Measurements from ENCODE around the gene ADGRG1.

The ADGRG1 gene

DNA sequence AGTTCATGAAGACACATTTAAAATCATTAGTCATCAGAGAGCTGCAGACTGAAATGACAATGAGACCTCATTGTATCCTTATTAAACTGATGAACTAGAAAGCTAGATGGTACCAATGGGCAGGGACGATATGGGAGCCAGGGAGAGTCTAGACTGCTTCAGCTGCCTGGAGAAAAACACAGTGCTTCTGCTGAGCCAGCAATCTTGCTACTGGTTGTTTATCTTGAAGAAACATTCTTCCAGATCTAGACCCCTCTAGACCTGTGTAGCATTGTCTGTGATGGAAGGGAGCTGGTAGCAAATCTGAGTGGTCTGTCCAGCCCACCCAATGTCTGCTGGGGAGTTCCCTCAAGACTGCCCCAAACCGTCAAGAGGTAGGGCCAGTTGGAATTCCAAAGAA, 64.2 kb downstream of the ADGRG1 start:
- Histone ChIP-seq H3K9me3 (replicated peaks in 1 of 11) (no peaks in the 10 kb centered on the region), H4K20me1 (no peaks in the 10 kb centered on the region), H3K9ac (peak overlapping the region in 8 of 11 experiments; percentile 3 to 90 (median 26); a peak in 9 of 22 replicates), H3K27me3 (no peaks in the 10 kb centered on the region), H3K4me1 (peaks cover 67 to 90% (median 87%) of the 10 kb centered on the region in 10 experiments), H3K36me3 (no peaks in the 10 kb centered on the region), H3K27ac (peak overlapping the region in 10 of 11 experiments; percentile 19 to 100 (median 99); a peak in 19 of 22 replicates), H3K4me3 (no peak overlapping the region), H3K4me2 (peak overlapping the region; percentile 1 to 97 (median 90); a peak in 19 of 22 replicates)
- TF ChIP-seq Cebpa-rat (IDR thresholded peaks at IDR 0.05) = no peak

DNA sequence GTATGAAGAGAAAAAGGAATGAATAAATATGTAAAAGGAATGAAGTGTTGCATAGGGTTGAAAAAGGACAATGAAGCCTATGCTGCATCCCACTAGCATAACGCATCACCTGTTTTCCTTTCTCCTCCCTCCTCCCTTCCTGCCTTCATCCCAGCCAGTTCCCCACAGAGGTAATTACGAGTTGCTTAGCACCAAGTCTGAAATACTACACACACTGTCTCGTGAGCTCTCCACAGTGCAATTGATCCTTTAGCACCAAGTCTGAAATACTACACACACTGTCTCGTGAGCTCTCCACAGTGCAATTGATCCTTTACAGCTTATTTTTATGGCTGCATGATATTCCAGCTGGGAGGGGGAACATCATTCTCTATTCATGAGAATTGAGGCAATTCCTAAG, 65.1 kb downstream of the ADGRG1 start:
- H3K9me3 ChIP-seq (replicated peaks in 1 of 11) = no peaks in the 10 kb centered on the region
- no peak overlapping the region for H3K4me3 ChIP-seq
- H3K4me2 ChIP-seq = peak overlapping the region in 8 of 11 experiments; percentile 18 to 97 (median 92); a peak in 12 of 22 replicates
- no peaks in the 10 kb centered on the region for H3K27me3 ChIP-seq
- no peaks in the 10 kb centered on the region for H4K20me1 ChIP-seq
- H3K9ac ChIP-seq = peak overlapping the region in 1 of 11 experiments; percentile 77; a peak in 2 of 22 replicates
- peak overlapping the region in 9 of 11 experiments; percentile 96 to 100 (median 99); a peak in 18 of 22 replicates for H3K27ac ChIP-seq
- H3K4me1 ChIP-seq = peaks cover 58 to 81% (median 78%) of the 10 kb centered on the region in 10 experiments
- no peaks in the 10 kb centered on the region for H3K36me3 ChIP-seq
- no peak for TF ChIP-seq Cebpa-rat (IDR thresholded peaks at IDR 0.05)

DNA sequence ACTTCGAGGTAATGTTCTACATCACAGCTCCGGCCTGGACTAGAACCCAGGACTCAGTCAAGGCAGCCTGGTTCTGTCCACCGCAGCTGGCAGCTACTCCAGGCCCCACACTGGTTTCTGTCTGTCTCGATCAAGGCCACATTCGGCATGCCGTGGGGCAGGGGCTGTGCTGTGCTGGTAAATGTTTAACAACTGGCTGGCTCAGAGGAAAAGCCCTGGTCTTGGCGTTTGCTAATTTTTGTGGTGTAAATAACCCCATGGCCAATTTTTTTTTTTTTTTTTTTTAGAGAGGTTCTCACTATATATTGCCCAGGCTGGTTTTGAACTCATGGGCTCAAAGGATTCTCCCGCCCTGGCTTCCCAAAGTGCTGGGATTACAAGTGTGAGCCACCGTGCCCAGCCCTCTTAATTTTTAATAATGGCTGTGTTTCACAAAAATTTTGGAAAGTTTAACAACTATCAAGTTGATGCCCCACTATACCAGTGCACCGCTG, 65.8 kb downstream of the ADGRG1 start:
- Histone ChIP-seq H3K27ac (peak overlapping the region; percentile 67 to 100 (median 99); a peak in 21 of 22 replicates), H3K4me1 (peaks cover 51 to 74% (median 71%) of the 10 kb centered on the region in 10 experiments), H3K4me2 (peak overlapping the region; percentile 65 to 97 (median 91); a peak in 20 of 22 replicates), H4K20me1 (no peaks in the 10 kb centered on the region), H3K9ac (peak overlapping the region in 10 of 11 experiments; percentile 66 to 89 (median 76); a peak in 18 of 22 replicates), H3K27me3 (no peaks in the 10 kb centered on the region), H3K4me3 (peak overlapping the region; percentile 39 to 68 (median 55); a peak in 11 of 20 replicates), H3K9me3 (replicated peaks in 1 of 11) (no peaks in the 10 kb centered on the region), H3K36me3 (no peaks in the 10 kb centered on the region)
- TF ChIP-seq Cebpa-rat (IDR thresholded peaks at IDR 0.05) = no peak

DNA sequence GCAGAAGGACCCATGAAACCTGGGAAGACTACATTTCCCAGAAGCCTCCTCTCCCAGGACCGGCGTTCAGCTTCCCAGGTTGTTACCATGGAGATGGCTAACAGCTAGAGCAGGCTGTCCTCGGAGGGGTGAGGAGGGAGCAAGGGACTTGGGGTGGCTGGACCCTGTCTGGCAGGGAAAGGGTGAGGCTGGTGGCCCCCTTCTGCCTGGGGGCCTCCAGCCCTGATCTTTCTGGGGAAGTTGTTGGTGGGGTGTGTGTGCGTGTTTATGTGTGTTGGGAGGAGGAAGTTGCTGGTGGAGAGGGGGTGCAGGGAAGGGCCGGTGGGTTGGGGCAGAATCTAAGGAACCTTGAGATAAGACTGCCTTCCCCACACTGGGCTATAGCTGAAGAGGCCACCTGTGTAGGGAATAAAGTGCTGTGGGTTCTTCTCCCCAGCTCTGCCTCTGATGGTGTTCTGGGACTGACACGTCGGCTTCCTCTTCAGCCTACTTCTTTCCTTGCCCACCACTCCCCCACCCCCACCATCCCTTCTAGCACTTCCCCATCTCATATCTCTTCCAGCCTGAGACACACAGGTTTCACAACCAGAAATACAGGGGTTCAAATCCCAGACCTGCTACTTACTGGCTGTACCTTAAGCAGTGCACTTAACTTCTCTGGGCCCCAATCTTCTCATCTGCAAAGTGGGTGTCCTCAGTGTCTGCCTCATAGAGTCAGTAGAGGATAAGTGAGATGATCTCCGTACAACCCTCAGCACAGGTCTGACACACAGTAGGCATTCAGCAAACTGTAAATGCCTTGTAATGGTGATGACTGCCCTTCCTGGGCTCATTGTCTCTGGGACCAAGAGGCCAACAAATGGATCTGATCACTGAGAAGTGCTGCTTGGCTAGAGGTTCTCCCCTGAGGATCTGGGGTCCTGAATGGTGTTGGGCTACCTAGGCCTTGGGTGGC, 66.6 kb downstream of the ADGRG1 start, which contains the start of gene DRC7:
Gene DRC7 (plus strand): TSS at position 82 of the 955 bp plus-strand sequence. CDS start 3,144 bp downstream, outside the sequence.
- H3K36me3 ChIP-seq = no peaks in the 10 kb centered on the region
- TF ChIP-seq Cebpa-rat (IDR thresholded peaks at IDR 0.05) = no peak
- H4K20me1 ChIP-seq = no peaks in the 10 kb centered on the region
- H3K4me3 ChIP-seq = peak within 1 kb of the TSS; percentile 39 to 68 (median 55); a peak in 19 of 20 replicates
- no peaks in the 10 kb centered on the region for H3K9me3 ChIP-seq (replicated peaks in 1 of 11)
- H3K4me1 ChIP-seq = peaks cover 48 to 69% (median 66%) of the 10 kb centered on the region in 10 experiments
- H3K4me2 ChIP-seq = peak within 1 kb of the TSS; percentile 65 to 97 (median 91)
- H3K27me3 ChIP-seq = no peaks in the 10 kb centered on the region
- H3K9ac ChIP-seq = peak within 1 kb of the TSS; percentile 66 to 89 (median 76)
- H3K27ac ChIP-seq = peak within 1 kb of the TSS; percentile 67 to 100 (median 99); a peak in 21 of 22 replicates

DNA sequence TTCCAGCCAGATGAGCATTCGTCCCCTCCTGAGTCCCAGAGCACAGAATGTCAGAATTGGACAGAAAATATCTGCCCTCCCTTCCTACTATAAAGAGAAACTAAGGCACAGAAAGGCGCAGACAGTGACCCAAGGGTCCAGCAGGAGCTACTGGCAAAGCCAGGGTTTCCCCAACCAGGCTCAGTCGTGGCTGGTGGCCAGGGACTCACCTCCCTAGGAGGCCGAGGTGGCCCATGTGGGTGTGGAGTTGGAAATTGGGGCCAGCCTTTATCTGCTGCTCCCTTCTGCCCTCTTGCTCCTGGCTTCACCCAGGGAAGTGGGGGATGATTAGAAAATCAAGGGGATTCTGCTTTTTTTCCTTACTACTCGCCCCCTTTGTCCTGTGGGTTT, 67.2 kb downstream of the ADGRG1 start:
- peaks cover 41 to 62% (median 60%) of the 10 kb centered on the region in 10 experiments for H3K4me1 ChIP-seq
- H3K27ac ChIP-seq = peak overlapping the region; percentile 26 to 100 (median 99); a peak in 21 of 22 replicates
- no peaks in the 10 kb centered on the region for H4K20me1 ChIP-seq
- H3K9ac ChIP-seq = peak overlapping the region in 8 of 11 experiments; percentile 66 to 89 (median 76); a peak in 13 of 22 replicates
- H3K9me3 ChIP-seq (replicated peaks in 1 of 11) = no peaks in the 10 kb centered on the region
- H3K4me3 ChIP-seq = peak overlapping the region in 2 of 10 experiments; percentile 58 to 60; a peak in 1 of 20 replicates
- no peaks in the 10 kb centered on the region for H3K27me3 ChIP-seq
- H3K36me3 ChIP-seq = no peaks in the 10 kb centered on the region
- no peak for TF ChIP-seq Cebpa-rat (IDR thresholded peaks at IDR 0.05)
- peak overlapping the region; percentile 65 to 97 (median 91) for H3K4me2 ChIP-seq

DNA sequence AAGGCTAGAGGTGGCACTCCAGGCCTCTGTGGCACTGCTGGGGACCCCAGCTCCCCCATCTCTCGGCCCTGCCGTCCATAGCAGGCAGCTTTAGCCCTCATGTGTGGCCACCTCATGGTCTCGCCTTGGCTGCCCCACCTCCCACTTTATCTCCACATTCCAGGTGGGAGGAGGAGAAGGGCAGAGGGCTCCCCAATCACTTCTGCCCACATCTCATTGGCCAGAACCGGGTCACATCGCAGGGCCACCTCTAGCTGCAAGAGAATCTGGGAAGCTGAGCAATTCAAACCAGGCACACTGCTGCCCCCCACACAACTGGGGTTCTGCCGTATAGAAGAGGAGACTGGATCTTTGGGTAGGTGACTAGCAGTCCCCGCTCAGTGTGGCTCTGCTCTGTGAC, 67.8 kb downstream of the ADGRG1 start:
- 0 out of 22 replicates have a peak overlapping the region, but pooled peaks of 1 of the 11 experiments have one; percentile 71 for H3K9ac ChIP-seq
- no peaks in the 10 kb centered on the region for H3K9me3 ChIP-seq (replicated peaks in 1 of 11)
- no peak for TF ChIP-seq Cebpa-rat (IDR thresholded peaks at IDR 0.05)
- H3K27me3 ChIP-seq = no peaks in the 10 kb centered on the region
- H4K20me1 ChIP-seq = no peaks in the 10 kb centered on the region
- peaks cover 36 to 59% (median 54%) of the 10 kb centered on the region in 10 experiments for H3K4me1 ChIP-seq
- no peaks in the 10 kb centered on the region for H3K36me3 ChIP-seq
- peak overlapping the region in 8 of 11 experiments; percentile 8 to 97 (median 90); a peak in 14 of 22 replicates for H3K4me2 ChIP-seq
- no peak overlapping the region for H3K4me3 ChIP-seq
- peak overlapping the region in 9 of 11 experiments; percentile 96 to 100 (median 99); a peak in 18 of 22 replicates for H3K27ac ChIP-seq

DNA sequence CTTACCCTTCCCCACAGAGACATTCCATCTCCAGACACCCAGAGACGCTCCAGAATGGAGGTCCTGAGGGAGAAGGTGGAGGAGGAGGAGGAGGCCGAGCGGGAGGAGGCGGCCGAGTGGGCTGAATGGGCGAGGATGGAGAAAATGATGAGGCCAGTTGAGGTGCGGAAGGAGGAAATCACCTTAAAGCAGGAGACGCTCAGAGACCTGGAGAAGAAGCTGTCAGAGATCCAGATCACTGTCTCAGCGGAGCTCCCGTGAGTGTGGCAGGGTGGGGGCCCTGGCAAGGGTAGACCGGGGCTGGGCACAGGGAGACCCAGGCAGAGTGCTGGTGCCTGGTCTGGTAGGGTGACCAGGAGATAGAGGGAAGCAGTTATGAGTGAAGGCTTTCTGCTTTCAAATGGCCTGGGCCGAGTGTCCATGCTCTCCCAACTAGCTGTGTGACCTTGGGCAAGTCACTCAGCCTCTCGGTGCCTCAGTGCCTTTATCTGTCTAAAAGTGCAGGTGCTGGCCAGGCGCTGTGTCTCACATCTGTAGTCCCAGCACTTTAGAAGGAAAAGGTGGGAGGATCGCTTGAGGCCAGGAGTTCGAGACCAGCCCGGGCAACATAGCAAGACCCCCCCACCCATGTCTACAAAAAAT, 69.6 kb downstream of the ADGRG1 start:
- no peak overlapping the region for H3K9ac ChIP-seq
- H3K4me1 ChIP-seq = peaks cover 22 to 48% (median 37%) of the 10 kb centered on the region in 10 experiments
- H3K36me3 ChIP-seq = no peaks in the 10 kb centered on the region
- peak overlapping the region in 5 of 11 experiments; percentile 12 to 47 (median 25); a peak in 5 of 22 replicates for H3K27ac ChIP-seq
- H3K4me2 ChIP-seq = no peak overlapping the region
- no peaks in the 10 kb centered on the region for H3K9me3 ChIP-seq (replicated peaks in 1 of 11)
- H4K20me1 ChIP-seq = no peaks in the 10 kb centered on the region
- H3K27me3 ChIP-seq = no peaks in the 10 kb centered on the region
- H3K4me3 ChIP-seq = no peak overlapping the region
- TF ChIP-seq Cebpa-rat (IDR thresholded peaks at IDR 0.05) = no peak

DNA sequence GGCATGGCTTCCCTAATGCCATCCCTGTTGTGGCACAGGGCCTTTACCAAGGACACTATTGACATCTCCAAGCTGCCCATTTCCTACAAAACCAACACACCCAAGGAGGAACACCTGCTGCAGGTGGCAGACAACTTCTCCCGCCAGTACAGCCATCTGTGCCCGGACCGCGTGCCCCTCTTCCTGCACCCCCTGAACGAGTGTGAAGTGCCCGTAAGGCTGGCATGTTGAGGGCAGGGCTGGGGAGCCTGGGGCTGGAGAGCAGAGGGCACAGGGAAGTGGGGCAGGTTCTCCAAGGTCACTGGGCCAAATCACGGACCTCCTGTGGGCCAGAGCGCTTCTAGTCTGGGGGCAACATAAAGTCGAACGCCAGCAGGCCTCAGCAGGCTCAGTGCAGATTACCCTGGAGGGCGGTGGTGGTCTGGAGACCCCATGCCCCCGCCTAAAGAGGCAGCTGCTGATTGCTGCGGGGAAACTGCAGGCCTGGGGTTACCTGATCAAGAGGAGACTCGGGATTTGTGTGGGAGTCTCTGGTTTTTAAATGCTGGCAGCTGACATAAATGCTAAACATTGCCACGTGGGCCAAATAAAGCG, 70.5 kb downstream of the ADGRG1 start:
- Histone ChIP-seq H3K4me1 (peaks cover 16 to 39% (median 28%) of the 10 kb centered on the region in 10 experiments), H3K36me3 (no peaks in the 10 kb centered on the region), H3K27ac (peak overlapping the region in 4 of 11 experiments; percentile 12 to 42 (median 24); a peak in 5 of 22 replicates), H3K27me3 (no peaks in the 10 kb centered on the region), H3K4me2 (no peak overlapping the region), H3K9me3 (replicated peaks in 1 of 11) (no peaks in the 10 kb centered on the region), H3K9ac (peak overlapping the region in 1 of 11 experiments; percentile 15; a peak in 1 of 22 replicates), H4K20me1 (no peaks in the 10 kb centered on the region), H3K4me3 (no peak overlapping the region)
- no peak for TF ChIP-seq Cebpa-rat (IDR thresholded peaks at IDR 0.05)
